ENCODE measurements around the gene CACNG4. TPM values are rescaled to one million over a fixed set of nuclear protein-coding genes. Genes with fewer than 3 reads are reported as not detected.

The CACNG4 gene
- total and polyA plus RNA-seq, 2 experiments from 2014 or later, result 1.6 to 4.1 TPM

DNA sequence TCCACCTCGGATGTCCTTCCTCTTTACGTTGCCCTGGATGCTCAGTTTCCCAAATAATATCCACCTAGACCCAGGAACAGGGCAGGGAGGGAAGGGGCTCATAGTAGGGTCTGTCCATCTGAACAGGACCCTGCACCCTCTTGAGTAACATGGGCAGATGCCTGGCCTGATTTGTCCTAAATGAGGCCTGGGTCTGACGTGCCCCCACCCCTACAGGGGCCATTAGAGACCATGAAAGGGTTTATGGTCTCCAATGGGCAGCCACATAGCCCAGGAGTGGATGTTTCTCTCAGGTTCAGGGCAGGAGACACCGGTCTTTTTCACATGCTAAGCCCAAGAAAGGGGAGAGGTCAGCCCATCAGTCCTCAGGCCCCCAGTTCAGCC is 86.6 kb downstream of the CACNG4 start (continued):
- TF ChIP-seq, protein P1, sequence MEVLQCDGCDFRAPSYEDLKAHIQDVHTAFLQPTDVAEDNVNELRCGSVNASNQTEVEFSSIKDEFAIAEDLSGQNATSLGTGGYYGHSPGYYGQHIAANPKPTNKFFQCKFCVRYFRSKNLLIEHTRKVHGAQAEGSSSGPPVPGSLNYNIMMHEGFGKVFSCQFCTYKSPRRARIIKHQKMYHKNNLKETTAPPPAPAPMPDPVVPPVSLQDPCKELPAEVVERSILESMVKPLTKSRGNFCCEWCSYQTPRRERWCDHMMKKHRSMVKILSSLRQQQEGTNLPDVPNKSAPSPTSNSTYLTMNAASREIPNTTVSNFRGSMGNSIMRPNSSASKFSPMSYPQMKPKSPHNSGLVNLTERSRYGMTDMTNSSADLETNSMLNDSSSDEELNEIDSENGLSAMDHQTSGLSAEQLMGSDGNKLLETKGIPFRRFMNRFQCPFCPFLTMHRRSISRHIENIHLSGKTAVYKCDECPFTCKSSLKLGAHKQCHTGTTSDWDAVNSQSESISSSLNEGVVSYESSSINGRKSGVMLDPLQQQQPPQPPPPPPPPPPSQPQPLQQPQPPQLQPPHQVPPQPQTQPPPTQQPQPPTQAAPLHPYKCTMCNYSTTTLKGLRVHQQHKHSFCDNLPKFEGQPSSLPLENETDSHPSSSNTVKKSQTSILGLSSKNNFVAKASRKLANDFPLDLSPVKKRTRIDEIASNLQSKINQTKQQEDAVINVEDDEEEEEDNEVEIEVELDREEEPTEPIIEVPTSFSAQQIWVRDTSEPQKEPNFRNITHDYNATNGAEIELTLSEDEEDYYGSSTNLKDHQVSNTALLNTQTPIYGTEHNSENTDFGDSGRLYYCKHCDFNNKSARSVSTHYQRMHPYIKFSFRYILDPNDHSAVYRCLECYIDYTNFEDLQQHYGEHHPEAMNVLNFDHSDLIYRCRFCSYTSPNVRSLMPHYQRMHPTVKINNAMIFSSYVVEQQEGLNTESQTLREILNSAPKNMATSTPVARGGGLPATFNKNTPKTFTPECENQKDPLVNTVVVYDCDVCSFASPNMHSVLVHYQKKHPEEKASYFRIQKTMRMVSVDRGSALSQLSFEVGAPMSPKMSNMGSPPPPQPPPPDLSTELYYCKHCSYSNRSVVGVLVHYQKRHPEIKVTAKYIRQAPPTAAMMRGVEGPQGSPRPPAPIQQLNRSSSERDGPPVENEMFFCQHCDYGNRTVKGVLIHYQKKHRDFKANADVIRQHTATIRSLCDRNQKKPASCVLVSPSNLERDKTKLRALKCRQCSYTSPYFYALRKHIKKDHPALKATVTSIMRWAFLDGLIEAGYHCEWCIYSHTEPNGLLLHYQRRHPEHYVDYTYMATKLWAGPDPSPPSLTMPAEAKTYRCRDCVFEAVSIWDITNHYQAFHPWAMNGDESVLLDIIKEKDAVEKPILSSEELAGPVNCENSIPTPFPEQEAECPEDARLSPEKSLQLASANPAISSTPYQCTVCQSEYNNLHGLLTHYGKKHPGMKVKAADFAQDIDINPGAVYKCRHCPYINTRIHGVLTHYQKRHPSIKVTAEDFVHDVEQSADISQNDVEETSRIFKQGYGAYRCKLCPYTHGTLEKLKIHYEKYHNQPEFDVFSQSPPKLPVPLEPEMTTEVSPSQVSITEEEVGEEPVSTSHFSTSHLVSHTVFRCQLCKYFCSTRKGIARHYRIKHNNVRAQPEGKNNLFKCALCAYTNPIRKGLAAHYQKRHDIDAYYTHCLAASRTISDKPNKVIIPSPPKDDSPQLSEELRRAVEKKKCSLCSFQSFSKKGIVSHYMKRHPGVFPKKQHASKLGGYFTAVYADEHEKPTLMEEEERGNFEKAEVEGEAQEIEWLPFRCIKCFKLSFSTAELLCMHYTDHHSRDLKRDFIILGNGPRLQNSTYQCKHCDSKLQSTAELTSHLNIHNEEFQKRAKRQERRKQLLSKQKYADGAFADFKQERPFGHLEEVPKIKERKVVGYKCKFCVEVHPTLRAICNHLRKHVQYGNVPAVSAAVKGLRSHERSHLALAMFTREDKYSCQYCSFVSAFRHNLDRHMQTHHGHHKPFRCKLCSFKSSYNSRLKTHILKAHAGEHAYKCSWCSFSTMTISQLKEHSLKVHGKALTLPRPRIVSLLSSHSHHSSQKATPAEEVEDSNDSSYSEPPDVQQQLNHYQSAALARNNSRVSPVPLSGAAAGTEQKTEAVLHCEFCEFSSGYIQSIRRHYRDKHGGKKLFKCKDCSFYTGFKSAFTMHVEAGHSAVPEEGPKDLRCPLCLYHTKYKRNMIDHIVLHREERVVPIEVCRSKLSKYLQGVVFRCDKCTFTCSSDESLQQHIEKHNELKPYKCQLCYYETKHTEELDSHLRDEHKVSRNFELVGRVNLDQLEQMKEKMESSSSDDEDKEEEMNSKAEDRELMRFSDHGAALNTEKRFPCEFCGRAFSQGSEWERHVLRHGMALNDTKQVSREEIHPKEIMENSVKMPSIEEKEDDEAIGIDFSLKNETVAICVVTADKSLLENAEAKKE (CRISPR knock-in tag; IDR thresholded peaks at IDR 0.05), result no peak
- TF ChIP-seq, protein P2, sequence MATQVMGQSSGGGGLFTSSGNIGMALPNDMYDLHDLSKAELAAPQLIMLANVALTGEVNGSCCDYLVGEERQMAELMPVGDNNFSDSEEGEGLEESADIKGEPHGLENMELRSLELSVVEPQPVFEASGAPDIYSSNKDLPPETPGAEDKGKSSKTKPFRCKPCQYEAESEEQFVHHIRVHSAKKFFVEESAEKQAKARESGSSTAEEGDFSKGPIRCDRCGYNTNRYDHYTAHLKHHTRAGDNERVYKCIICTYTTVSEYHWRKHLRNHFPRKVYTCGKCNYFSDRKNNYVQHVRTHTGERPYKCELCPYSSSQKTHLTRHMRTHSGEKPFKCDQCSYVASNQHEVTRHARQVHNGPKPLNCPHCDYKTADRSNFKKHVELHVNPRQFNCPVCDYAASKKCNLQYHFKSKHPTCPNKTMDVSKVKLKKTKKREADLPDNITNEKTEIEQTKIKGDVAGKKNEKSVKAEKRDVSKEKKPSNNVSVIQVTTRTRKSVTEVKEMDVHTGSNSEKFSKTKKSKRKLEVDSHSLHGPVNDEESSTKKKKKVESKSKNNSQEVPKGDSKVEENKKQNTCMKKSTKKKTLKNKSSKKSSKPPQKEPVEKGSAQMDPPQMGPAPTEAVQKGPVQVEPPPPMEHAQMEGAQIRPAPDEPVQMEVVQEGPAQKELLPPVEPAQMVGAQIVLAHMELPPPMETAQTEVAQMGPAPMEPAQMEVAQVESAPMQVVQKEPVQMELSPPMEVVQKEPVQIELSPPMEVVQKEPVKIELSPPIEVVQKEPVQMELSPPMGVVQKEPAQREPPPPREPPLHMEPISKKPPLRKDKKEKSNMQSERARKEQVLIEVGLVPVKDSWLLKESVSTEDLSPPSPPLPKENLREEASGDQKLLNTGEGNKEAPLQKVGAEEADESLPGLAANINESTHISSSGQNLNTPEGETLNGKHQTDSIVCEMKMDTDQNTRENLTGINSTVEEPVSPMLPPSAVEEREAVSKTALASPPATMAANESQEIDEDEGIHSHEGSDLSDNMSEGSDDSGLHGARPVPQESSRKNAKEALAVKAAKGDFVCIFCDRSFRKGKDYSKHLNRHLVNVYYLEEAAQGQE (IDR thresholded peaks at IDR 0.05; ENCODE audit: unreplicated experiment), result no peak
- no peak for TF ChIP-seq JUNB (IDR thresholded peaks at IDR 0.05; ENCODE audit: unreplicated experiment)

GRCh38 chr17:67051837-67052236 is 87.3 kb downstream of the CACNG4 start:
- peaks cover 28% of the 10 kb centered on the region for H3K9me3 Mint-ChIP-seq
- no peaks in the 10 kb centered on the region for H3K4me1 Mint-ChIP-seq
- no peak overlapping the region for H3K4me3 Mint-ChIP-seq
- no peak overlapping the region for H3K27ac Mint-ChIP-seq
- H2AFZ ChIP-seq, result no peak overlapping the region
- no peaks in the 10 kb centered on the region for H3F3A ChIP-seq (replicated peaks; ENCODE audit: low read depth)
- H4K20me1 ChIP-seq (replicated peaks; ENCODE audit: insufficient read depth), result no peaks in the 10 kb centered on the region
- no peak overlapping the region for H3K4me3 ChIP-seq
- peaks cover 13% of the 10 kb centered on the region; the same call in 2 of the 3 replicates for H3K36me3 Mint-ChIP-seq (ENCODE audit: low read depth)
- no peak overlapping the region for H3K4me2 ChIP-seq
- no peak for ATAC-seq
- H3K27ac ChIP-seq (ENCODE audit: low read depth), result no peak overlapping the region
- H3K27me3 ChIP-seq (ENCODE audit: insufficient read depth), result no peaks in the 10 kb centered on the region
- H3K27me3 Mint-ChIP-seq (ENCODE audit: insufficient read depth, low read depth, poor library complexity), result peaks cover 4% of the 10 kb centered on the region
- H3K36me3 ChIP-seq (ENCODE audit: insufficient read depth), result 0 out of 2 replicates have a peak, but pooled peaks cover 4% of the 10 kb centered on the region
- no peak for DNase-seq (ENCODE audit: low spot score)
- H3K9me2 ChIP-seq (ENCODE audit: insufficient read depth), result no peaks in the 10 kb centered on the region
- H3K4me1 ChIP-seq (ENCODE audit: insufficient read depth), result no peaks in the 10 kb centered on the region
- TF ChIP-seq POLR2AphosphoS5 (IDR thresholded peaks at IDR 0.05; ENCODE audit: low read depth) (no peak), ZNF114 (CRISPR knock-in tag; IDR thresholded peaks at IDR 0.05) (no peak)
- TF ChIP-seq, protein P1 (CRISPR knock-in tag; IDR thresholded peaks at IDR 0.05), result no peak
- no peaks in the 10 kb centered on the region for H3K79me2 ChIP-seq (replicated peaks; ENCODE audit: insufficient read depth)

Data from GM23338 (cell line).